NB4 (cell line): ENCODE measurements around the gene SPPL2B.

Experiments
- DNase-seq: peaks from one replicate; pipeline ENCODE4 v3.0.0; 2010; ENCODE audit warnings: low read depth
- H3K4me3 ChIP-seq: one replicate; pipeline ENCODE4 v1.5.1; 2011; ENCODE audit warnings: mild to moderate bottlenecking, low read depth, low read length, moderate library complexity
- CTCF ChIP-seq: IDR thresholded peaks from one replicate; pipeline ENCODE4 v1.5.1; 2012; ENCODE audit warnings: low read depth, low read length
- MAX ChIP-seq: IDR thresholded peaks from 2 replicates; pipeline ENCODE4 v1.6.1; 2011; ENCODE audit warnings: low read depth, low read length
- MYC ChIP-seq: IDR thresholded peaks from 2 replicates; pipeline ENCODE4 v1.6.1; 2011; ENCODE audit warnings: low read depth, low read length
- POLR2A ChIP-seq: IDR thresholded peaks from 2 replicates; pipeline ENCODE4 v1.6.1; 2011; ENCODE audit warnings: mild to moderate bottlenecking; ENCODE audit not compliant: insufficient read length; ENCODE audit errors: extremely low read depth

SPPL2B gene

GRCh38 chr19:2320049-2320448 lies 8.4 kb upstream of the SPPL2B start:
- TF ChIP-seq POLR2A (no peak), MAX (no peak), MYC (no peak), CTCF (no peak)
- no peak for DNase-seq
- no peak overlapping the region for H3K4me3 ChIP-seq

GRCh38 chr19:2320939-2321338 lies 7.5 kb upstream of the SPPL2B start:
- DNase-seq: no peak
- no peak overlapping the region for H3K4me3 ChIP-seq

GRCh38 chr19:2321565-2322283 lies 6.8 kb upstream of the SPPL2B start:
- DNase-seq: no peak
- TF ChIP-seq MAX (no peak), MYC (no peak), POLR2A (no peak), CTCF (no peak)
- H3K4me3 ChIP-seq: no peak overlapping the region

More at GRCh38 chr19:2320939-2321338, 7.5 kb upstream of the SPPL2B start:
- TF ChIP-seq POLR2A (no peak), MAX (no peak), MYC (no peak), CTCF (no peak)

GRCh38 chr19:2323707-2324106 lies 4.8 kb upstream of the SPPL2B start:
- no peak for TF ChIP-seq MYC
- no peak for TF ChIP-seq MAX
- TF ChIP-seq POLR2A: no peak
- no peak for TF ChIP-seq CTCF
- no peak for DNase-seq
- no peak overlapping the region for H3K4me3 ChIP-seq

- H3K4me3 ChIP-seq: no peak overlapping the region
- TF ChIP-seq MYC (no peak), CTCF (no peak), POLR2A (no peak), MAX (no peak)
- DNase-seq: no peak
Observed at GRCh38 chr19:2324220-2324948, 4.1 kb upstream of the SPPL2B start.
